ENCODE measurements around the gene SYNE1. TPM values are rescaled to one million over a fixed set of nuclear protein-coding genes. Genes with fewer than 3 reads are reported as not detected.
"Not testable (repeated sequence)": the region's sequence is repeated elsewhere in the genome, so short reads cannot be mapped to it uniquely, and the experiment has no call there.

SYNE1 gene
- total and polyA plus RNA-seq, 2 experiments from 2014 or later: 14.6 to 83.9 TPM

- no peak overlapping the region for H3K4me3 ChIP-seq
- no peaks in the 10 kb centered on the region for H3K9me3 ChIP-seq (ENCODE audit: low read depth)
- no peaks in the 10 kb centered on the region for H3K27me3 ChIP-seq
- no peak overlapping the region for H3K27ac ChIP-seq
- no peaks in the 10 kb centered on the region for H3K36me3 ChIP-seq
- no peak for DNase-seq (ENCODE audit: low read depth in 1 of 2, low spot score in 1 of 2)
- no peak for TF ChIP-seq CTCF (IDR thresholded peaks at IDR 0.05; ENCODE audit: low read depth, low read length)
- H3K4me1 ChIP-seq (ENCODE audit: low read depth): no peaks in the 10 kb centered on the region
Measured at GRCh38 chr6:152423216-152424103, 213.7 kb downstream of the SYNE1 start.

- H3K4me1 ChIP-seq (ENCODE audit: low read depth); H3K36me3 ChIP-seq; H3K9me3 ChIP-seq (ENCODE audit: low read depth); H3K4me3 ChIP-seq; H3K27me3 ChIP-seq; DNase-seq (ENCODE audit: low read depth in 1 of 2, low spot score in 1 of 2); H3K27ac ChIP-seq: not testable (repeated sequence)
Measured at GRCh38 chr6:152421496-152421895, 215.7 kb downstream of the SYNE1 start.

DNA sequence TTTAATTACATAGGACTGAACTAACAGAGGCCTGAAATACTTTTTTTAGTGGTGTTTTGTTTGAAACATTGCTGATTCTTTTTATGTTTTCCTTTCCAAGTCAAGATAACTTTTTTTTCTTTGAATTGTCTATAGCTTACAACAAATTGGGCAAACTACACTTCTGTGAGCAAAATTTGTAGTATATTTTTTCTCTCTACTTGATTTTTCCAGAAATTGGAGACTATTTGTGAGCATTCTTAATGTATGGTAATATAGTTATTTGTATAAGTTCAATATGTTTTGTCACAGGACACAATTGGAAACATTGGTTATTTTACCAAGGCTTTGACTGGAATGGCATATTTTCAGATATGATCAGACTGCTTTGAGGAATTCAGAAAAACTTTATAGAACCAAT, 216.5 kb downstream of the SYNE1 start:
- H3K4me1 ChIP-seq (ENCODE audit: low read depth): no peaks in the 10 kb centered on the region
- H3K4me3 ChIP-seq: no peak overlapping the region
- no peak for DNase-seq (ENCODE audit: low read depth in 1 of 2, low spot score in 1 of 2)
- no peaks in the 10 kb centered on the region for H3K9me3 ChIP-seq (ENCODE audit: low read depth)
- H3K27me3 ChIP-seq: no peaks in the 10 kb centered on the region
- no peaks in the 10 kb centered on the region for H3K36me3 ChIP-seq
- TF ChIP-seq CTCF (IDR thresholded peaks at IDR 0.05; ENCODE audit: low read depth, low read length): no peak
- H3K27ac ChIP-seq: no peak overlapping the region

- Histone ChIP-seq H3K27me3 (no peaks in the 10 kb centered on the region), H3K27ac (no peak overlapping the region), H3K4me3 (no peak overlapping the region), H3K9me3 (ENCODE audit: low read depth) (no peaks in the 10 kb centered on the region), H3K4me1 (ENCODE audit: low read depth) (no peaks in the 10 kb centered on the region), H3K36me3 (no peaks in the 10 kb centered on the region)
- no peak for TF ChIP-seq CTCF (IDR thresholded peaks at IDR 0.05; ENCODE audit: low read depth, low read length)
- DNase-seq (ENCODE audit: low read depth in 1 of 2, low spot score in 1 of 2): no peak
Measured at GRCh38 chr6:152418551-152418950, 218.6 kb downstream of the SYNE1 start.

GRCh38 chr6:152416652-152417051, 220.5 kb downstream of the SYNE1 start:
- Histone ChIP-seq H3K27me3 (no peaks in the 10 kb centered on the region), H3K27ac (no peak overlapping the region), H3K9me3 (ENCODE audit: low read depth) (no peaks in the 10 kb centered on the region)

More at GRCh38 chr6:152416652-152417051, 220.5 kb downstream of the SYNE1 start:
- Histone ChIP-seq H3K4me1 (ENCODE audit: low read depth) (no peaks in the 10 kb centered on the region), H3K36me3 (no peaks in the 10 kb centered on the region), H3K4me3 (no peak overlapping the region)
- TF ChIP-seq CTCF (IDR thresholded peaks at IDR 0.05; ENCODE audit: low read depth, low read length): no peak
- DNase-seq (ENCODE audit: low read depth in 1 of 2, low spot score in 1 of 2): no peak

Data from cardiac muscle cell (in vitro differentiated cells and primary cell).